ENCODE results near the gene ATRIP.

The ATRIP gene

DNA sequence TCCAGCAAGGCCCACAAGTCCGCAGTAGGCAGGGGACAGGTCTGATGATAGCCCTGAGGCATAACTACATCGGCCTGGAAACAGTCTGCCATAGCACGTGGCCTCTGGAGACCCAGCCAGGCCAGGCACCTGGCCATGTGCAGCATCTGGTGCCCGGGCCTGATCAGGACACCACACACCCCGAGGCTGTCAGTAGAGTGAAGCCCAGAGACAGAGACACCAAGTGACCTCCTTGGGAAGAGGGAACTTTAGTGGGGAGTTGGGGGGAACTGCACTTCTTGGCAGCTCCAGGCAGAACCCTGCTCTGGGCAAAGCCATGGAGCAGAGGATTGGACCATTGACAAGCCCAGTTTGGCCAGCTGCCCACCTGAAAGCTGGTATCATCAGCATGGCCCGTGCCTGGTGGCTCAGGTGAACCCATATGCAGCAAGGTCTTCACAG is 56.2 kb downstream of the ATRIP start:
- TF ChIP-seq, protein P1, sequence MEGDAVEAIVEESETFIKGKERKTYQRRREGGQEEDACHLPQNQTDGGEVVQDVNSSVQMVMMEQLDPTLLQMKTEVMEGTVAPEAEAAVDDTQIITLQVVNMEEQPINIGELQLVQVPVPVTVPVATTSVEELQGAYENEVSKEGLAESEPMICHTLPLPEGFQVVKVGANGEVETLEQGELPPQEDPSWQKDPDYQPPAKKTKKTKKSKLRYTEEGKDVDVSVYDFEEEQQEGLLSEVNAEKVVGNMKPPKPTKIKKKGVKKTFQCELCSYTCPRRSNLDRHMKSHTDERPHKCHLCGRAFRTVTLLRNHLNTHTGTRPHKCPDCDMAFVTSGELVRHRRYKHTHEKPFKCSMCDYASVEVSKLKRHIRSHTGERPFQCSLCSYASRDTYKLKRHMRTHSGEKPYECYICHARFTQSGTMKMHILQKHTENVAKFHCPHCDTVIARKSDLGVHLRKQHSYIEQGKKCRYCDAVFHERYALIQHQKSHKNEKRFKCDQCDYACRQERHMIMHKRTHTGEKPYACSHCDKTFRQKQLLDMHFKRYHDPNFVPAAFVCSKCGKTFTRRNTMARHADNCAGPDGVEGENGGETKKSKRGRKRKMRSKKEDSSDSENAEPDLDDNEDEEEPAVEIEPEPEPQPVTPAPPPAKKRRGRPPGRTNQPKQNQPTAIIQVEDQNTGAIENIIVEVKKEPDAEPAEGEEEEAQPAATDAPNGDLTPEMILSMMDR (IDR thresholded peaks at IDR 0.05; ENCODE audit: extremely low read depth, insufficient read depth, missing control alignments): no peak
- no peak for DNase-seq (ENCODE audit: low spot score)
- in situ Hi-C loops (cut with MboI; ENCODE audit: low pct_unique_long_range_greater_than_20kb, low sequenced_read_pairs, unreplicated experiment): no loop called here

- in situ Hi-C loops (cut with MboI; ENCODE audit: low pct_unique_long_range_greater_than_20kb, low sequenced_read_pairs, unreplicated experiment): no loop called here
- DNase-seq (ENCODE audit: low spot score): no peak
- TF ChIP-seq, protein P1 (IDR thresholded peaks at IDR 0.05; ENCODE audit: extremely low read depth, insufficient read depth, missing control alignments): no peak
These were observed 57.0 kb downstream of the ATRIP start for GRCh38 chr3:48503401-48504050.

GRCh38 chr3:48504051-48504946 is 57.8 kb downstream of the ATRIP start, which contains the start of gene SHISA5:
SHISA5 (minus strand) TSS chr3:48504174; CDS start chr3:48504094, 80 bp downstream.
- TF ChIP-seq, protein P1 (IDR thresholded peaks at IDR 0.05; ENCODE audit: extremely low read depth, insufficient read depth, missing control alignments): no peak
- in situ Hi-C loops (cut with MboI; ENCODE audit: low pct_unique_long_range_greater_than_20kb, low sequenced_read_pairs, unreplicated experiment): no loop called here
- peak; percentile 78 for DNase-seq (ENCODE audit: low spot score)

- TF ChIP-seq, protein P1 (IDR thresholded peaks at IDR 0.05; ENCODE audit: extremely low read depth, insufficient read depth, missing control alignments): no peak
- peak; percentile 12 for DNase-seq (ENCODE audit: low spot score)
- in situ Hi-C loops (cut with MboI; ENCODE audit: low pct_unique_long_range_greater_than_20kb, low sequenced_read_pairs, unreplicated experiment): no loop called here
These were observed 58.6 kb downstream of the ATRIP start for GRCh38 chr3:48505146-48505545.

DNA sequence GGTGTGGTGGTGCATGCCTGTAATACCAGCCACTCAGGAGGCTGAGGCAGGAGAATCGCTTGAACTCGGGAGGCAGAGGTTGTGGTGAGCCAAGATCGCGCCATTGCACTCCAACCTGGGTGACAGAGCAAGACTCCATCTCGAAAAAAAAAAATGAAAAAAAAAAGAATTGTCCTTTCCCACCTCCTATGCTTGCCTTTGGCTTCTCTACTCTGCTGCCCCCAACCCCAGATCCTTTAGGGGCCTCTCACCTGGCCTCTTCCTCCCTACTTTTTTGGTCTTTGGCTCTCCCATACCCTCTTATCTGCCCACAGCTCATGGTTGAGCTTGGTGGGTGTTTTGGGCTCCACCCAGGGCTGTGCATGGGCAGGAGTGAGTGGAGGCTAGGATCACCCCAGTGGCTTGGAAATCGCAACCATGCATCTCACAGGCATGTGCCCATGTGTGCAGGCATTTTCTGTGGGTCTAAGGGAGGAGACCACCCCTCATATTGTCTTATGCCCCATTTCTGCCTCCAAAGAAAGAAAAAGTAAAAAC is 59.5 kb downstream of the ATRIP start:
- peak; percentile 3 for DNase-seq (ENCODE audit: low spot score)
- TF ChIP-seq, protein P1 (IDR thresholded peaks at IDR 0.05; ENCODE audit: extremely low read depth, insufficient read depth, missing control alignments): no peak
- in situ Hi-C loops (cut with MboI; ENCODE audit: low pct_unique_long_range_greater_than_20kb, low sequenced_read_pairs, unreplicated experiment): no loop called here

GRCh38 chr3:48507256-48508061 is 60.9 kb downstream of the ATRIP start:
- in situ Hi-C loops (cut with MboI; ENCODE audit: low pct_unique_long_range_greater_than_20kb, low sequenced_read_pairs, unreplicated experiment): no loop called here
- TF ChIP-seq, protein P1 (IDR thresholded peaks at IDR 0.05; ENCODE audit: extremely low read depth, insufficient read depth, missing control alignments): peak; percentile 74
- DNase-seq (ENCODE audit: low spot score): peak; percentile 81

All from GM13977 (cell line).